ENCODE data around the gene SERPIND1. TPM values are rescaled to one million over a fixed set of nuclear protein-coding genes. Genes with fewer than 3 reads are reported as not detected.

SERPIND1 gene
- total and polyA plus RNA-seq, 2 of the 8 experiments (the other 6 are each of a cell fraction or from before 2014, with no cell fraction given), result not detected

DNA sequence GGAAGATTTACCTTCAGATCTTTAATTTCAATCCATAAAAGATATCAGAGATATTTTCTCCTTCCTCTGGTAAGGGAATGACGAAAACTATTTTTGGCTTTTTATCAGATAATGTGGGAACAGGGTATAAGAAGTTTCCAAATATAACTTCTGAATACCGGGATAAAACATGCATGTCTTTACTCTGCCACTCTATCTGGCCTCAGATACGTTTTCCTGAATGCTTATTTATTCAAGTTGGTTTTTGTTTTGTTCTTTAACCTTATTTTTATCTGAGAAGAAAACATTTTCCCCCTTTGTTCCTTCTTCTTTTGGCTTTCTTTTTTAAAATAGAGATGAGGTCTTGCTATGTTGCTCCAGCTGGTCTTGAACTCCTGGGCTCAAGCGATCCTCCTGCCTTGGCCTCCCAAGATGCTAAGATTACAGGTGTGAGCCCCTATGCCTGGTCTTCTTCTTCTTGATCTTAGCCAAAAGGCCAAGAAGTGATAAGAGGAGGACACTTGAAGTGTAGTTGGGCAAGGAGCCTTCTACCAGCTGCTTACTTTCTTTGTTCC is 1.5 kb downstream of the SERPIND1 start:
- Histone ChIP-seq H3K23ac (ENCODE audit: insufficient read length) (no peak overlapping the region), H3K4me2 (ENCODE audit: insufficient read depth in 1 of 2, low read depth in 2 of 2, low read length in 2 of 2) (no peak overlapping the region)

More for the DNA sequence above, 1.5 kb downstream of the SERPIND1 start:
- Histone ChIP-seq H2BK15ac (ENCODE audit: low read length) (no peak overlapping the region), H2AK5ac (ENCODE audit: low read depth, low read length) (no peak overlapping the region), H3K27me3 (replicated peaks in 1 of 4; ENCODE audit: control insufficient read depth in 3 of 4, extremely low read depth in 1 of 4, insufficient read depth in 3 of 4, low read length in 3 of 4) (no peaks in the 10 kb centered on the region), H4K20me1 (replicated peaks in 1 of 2; ENCODE audit: control insufficient read depth in 1 of 2, insufficient read depth in 2 of 2, low read length in 2 of 2) (no peaks in the 10 kb centered on the region), H3K79me2 (ENCODE audit: control insufficient read depth in 1 of 2, insufficient read depth in 2 of 2, low read length in 2 of 2) (no peaks in the 10 kb centered on the region), H4K91ac (replicated peaks; ENCODE audit: insufficient read length, low read length) (no peak overlapping the region), H3K23me2 (ENCODE audit: low read depth, low read length) (no peaks in the 10 kb centered on the region), H2BK12ac (ENCODE audit: low read depth, low read length) (no peak overlapping the region), H2BK5ac (ENCODE audit: low read depth, low read length) (no peak overlapping the region), H3K4me3 (ENCODE audit: extremely low read depth in 1 of 4, insufficient read depth in 2 of 4, low read depth in 3 of 4, low read length in 4 of 4) (no peak overlapping the region), H3K4me1 (replicated peaks in 1 of 4; ENCODE audit: control insufficient read depth in 3 of 4, insufficient read depth in 4 of 4, low read length in 3 of 4) (peaks cover 0 to 5% (median 1%) of the 10 kb centered on the region in 4 experiments; a peak in 2 of 7 replicates), H2AFZ (ENCODE audit: low read length) (no peak overlapping the region), H2BK20ac (ENCODE audit: low read length) (no peak overlapping the region), H4K5ac (ENCODE audit: insufficient read length, low read depth, low read length) (no peak overlapping the region), H4K8ac (ENCODE audit: extremely low read depth, insufficient read depth, low read length) (no peak overlapping the region), H3K4ac (replicated peaks; ENCODE audit: insufficient read length, low read depth, low read length) (no peak overlapping the region), H3K36me3 (ENCODE audit: control insufficient read depth in 2 of 4, insufficient read depth in 4 of 4, low read length in 3 of 4) (no peaks in the 10 kb centered on the region), H3K9me3 (ENCODE audit: insufficient read depth in 2 of 2, low read depth in 1 of 2, low read length in 1 of 2) (no peaks in the 10 kb centered on the region), H3K14ac (ENCODE audit: insufficient read length) (no peak overlapping the region), H3K9ac (replicated peaks in 1 of 4; ENCODE audit: extremely low read depth in 1 of 4, low read depth in 3 of 4, low read length in 3 of 4) (no peak overlapping the region), H3K79me1 (ENCODE audit: low read depth, low read length) (no peaks in the 10 kb centered on the region), H3K27ac (ENCODE audit: low read depth, low read length) (no peak overlapping the region), H2BK120ac (replicated peaks; ENCODE audit: low read depth, low read length) (no peak overlapping the region), H3K56ac (replicated peaks; ENCODE audit: insufficient read length, low read depth, low read length) (no peak overlapping the region), H3K18ac (ENCODE audit: extremely low read depth, low read length) (no peak overlapping the region)
- POLR2A ChIA-PET (ENCODE audit: partially characterized antibody), result no interaction called here
- no peak for DNase-seq (ENCODE audit: low read depth in 1 of 2, low spot score in 2 of 2)
- FAIRE-seq, result no peak
- CTCF ChIA-PET (ENCODE audit: partially characterized antibody), result interaction anchor here (0.8 to 2.0 kb wide), 3 partner anchors 8 to 327 kb away, joined by 3 to 9 read pairs (median 5); no protein-coding TSS in a partner anchor
- no peak for TF ChIP-seq CHD2 (IDR thresholded peaks at IDR 0.05; ENCODE audit: low read length)
- no peak for TF ChIP-seq NRF1 (IDR thresholded peaks at IDR 0.05; ENCODE audit: low read depth, low read length)
- TF ChIP-seq SUZ12 (IDR thresholded peaks at IDR 0.05; ENCODE audit: low read length), result no peak
- no peak for TF ChIP-seq CTBP2 (IDR thresholded peaks at IDR 0.05; ENCODE audit: borderline replicate concordance, insufficient read depth, insufficient read length, low read length)
- no peak for TF ChIP-seq SIX5 (IDR thresholded peaks at IDR 0.05; ENCODE audit: low read depth, low read length)
- no peak for TF ChIP-seq TAF7 (optimal IDR thresholded peaks at IDR 0.05; ENCODE audit: borderline replicate concordance, low read depth, low read length)
- no peak for TF ChIP-seq GTF2F1 (IDR thresholded peaks at IDR 0.05; ENCODE audit: borderline replicate concordance, low read depth, low read length)
- no peak for TF ChIP-seq ATF2 (IDR thresholded peaks at IDR 0.05; ENCODE audit: low read length)
- 91% methylated on average over 4 of the region's 4 CpGs; no CpG with 5 or more reads in 1 of the 2 experiments for WGBS, 2 experiments (ENCODE audit: extremely low coverage in 1 of 2, insufficient coverage in 1 of 2, insufficient read length in 1 of 2, insufficient replicate concordance in 2 of 2, low coverage in 1 of 2, low lambda C conversion rate in 2 of 2, missing lambda C conversion rate in 1 of 2)

All from H1 (cell line).